Measurements from ENCODE around the gene BSPRY.
A peak's percentile ranks its signal among the peaks of the same experiment; 100 is the strongest.
"Not testable (repeated sequence)": the region's sequence is repeated elsewhere in the genome, so short reads cannot be mapped to it uniquely, and the experiment has no call there.

Gene BSPRY

GRCh38 chr9:113395000-113395861 lies 45.9 kb downstream of the BSPRY start:
- no peak for DNase-seq (ENCODE audit: low read depth)

- DNase-seq (ENCODE audit: low read depth), result no peak
Measured at GRCh38 chr9:113397203-113397631, 47.9 kb downstream of the BSPRY start.

- DNase-seq (ENCODE audit: low read depth), result no peak
Measured at GRCh38 chr9:113398796-113399195, 49.5 kb downstream of the BSPRY start.

GRCh38 chr9:113399646-113400200 lies 50.4 kb downstream of the BSPRY start:
- no peak for DNase-seq (ENCODE audit: low read depth)

- peak; percentile 98 for DNase-seq (ENCODE audit: low read depth)
Measured at GRCh38 chr9:113401027-113401792, 51.9 kb downstream of the BSPRY start, which contains the start of gene ALAD. ALAD (minus strand) TSS chr9:113401284; CDS start chr9:113393559, 7,725 bp downstream.

GRCh38 chr9:113403646-113404045 lies 54.3 kb downstream of the BSPRY start:
- peak; percentile 13 for DNase-seq (ENCODE audit: low read depth)

GRCh38 chr9:113406353-113406752 lies 57.0 kb downstream of the BSPRY start:
- DNase-seq (ENCODE audit: low read depth), result not testable (repeated sequence)

- DNase-seq (ENCODE audit: low read depth), result peak; percentile 73
Measured at GRCh38 chr9:113406873-113407511, 57.7 kb downstream of the BSPRY start.

GRCh38 chr9:113409481-113409880 lies 60.1 kb downstream of the BSPRY start:
- no peak for DNase-seq (ENCODE audit: low read depth)

- no peak for DNase-seq (ENCODE audit: low read depth)
Measured at GRCh38 chr9:113409883-113410206, 60.5 kb downstream of the BSPRY start.

- DNase-seq (ENCODE audit: low read depth), result peak; percentile 95
Measured at GRCh38 chr9:113410207-113410864, 61.0 kb downstream of the BSPRY start, which contains the start of the genes C9orf43 and POLE3. C9orf43 (plus strand) TSS chr9:113410747; CDS start chr9:113413494, 2,747 bp downstream. POLE3 (minus strand) TSS chr9:113410675; CDS start chr9:113410293, 382 bp downstream.

GRCh38 chr9:113416149-113416721 lies 66.9 kb downstream of the BSPRY start:
- DNase-seq (ENCODE audit: low read depth), result no peak

- DNase-seq (ENCODE audit: low read depth), result no peak
Measured at GRCh38 chr9:113417370-113417769, 68.0 kb downstream of the BSPRY start.

Measured in fibroblast of gingiva (primary cell).